Osteocyte (in vitro differentiated cells): Measurements from ENCODE around the gene PKMYT1. TPM values are rescaled to one million over a fixed set of nuclear protein-coding genes. Genes with fewer than 3 reads are reported as not detected.
"Not testable (repeated sequence)": the region's sequence is repeated elsewhere in the genome, so short reads cannot be mapped to it uniquely, and the experiment has no call there.

ENCODE experiments used
- DNase-seq: peaks from one replicate; pipeline ENCODE4 v3.0.0; 2021; ENCODE audit warnings: mixed read lengths; ENCODE audit not compliant: unreplicated experiment; ENCODE audit errors: extremely low spot score
- H3K27ac Mint-ChIP-seq: one replicate; pipeline ENCODE4 v1.8.0; 2021; ENCODE audit warnings: mild to moderate bottlenecking, mixed read lengths; ENCODE audit not compliant: unreplicated experiment
- H3K27me3 Mint-ChIP-seq: one replicate; pipeline ENCODE4 v1.8.0; 2021; ENCODE audit warnings: mixed read lengths; ENCODE audit not compliant: unreplicated experiment
- H3K36me3 Mint-ChIP-seq: one replicate; pipeline ENCODE4 v1.8.0; 2021; ENCODE audit warnings: mixed read lengths; ENCODE audit not compliant: unreplicated experiment
- H3K4me1 Mint-ChIP-seq: one replicate; pipeline ENCODE4 v1.8.0; 2021; ENCODE audit warnings: mixed read lengths; ENCODE audit not compliant: unreplicated experiment
- H3K4me3 Mint-ChIP-seq: one replicate; pipeline ENCODE4 v1.8.0; 2021; ENCODE audit warnings: mild to moderate bottlenecking, moderate library complexity, mixed read lengths; ENCODE audit not compliant: unreplicated experiment
- H3K9me3 Mint-ChIP-seq: one replicate; pipeline ENCODE4 v1.8.0; 2021; ENCODE audit warnings: mixed read lengths; ENCODE audit not compliant: unreplicated experiment
- CTCF ChIP-seq: fragments of 200-600 bp; sonication (generic); IDR thresholded peaks from 2 replicates; pipeline ENCODE4 v1.5.0; 2021; ENCODE audit warnings: antibody characterized with exemption, mild to moderate bottlenecking, moderate library complexity
- total RNA-seq: library from RNA; stranded (reverse); gene quantifications from 2 replicates; pipeline ENCODE4 v1.2.1, GENCODE V29; 2021

Gene PKMYT1
- total RNA-seq, 1 donor from 2014 or later: 10.4 TPM

GRCh38 chr16:2933136-2933535 lies 47.1 kb downstream of the PKMYT1 start:
- Mint-ChIP-seq H3K27ac (no peak overlapping the region), H3K9me3 (no peaks in the 10 kb centered on the region)

GRCh38 chr16:2931231-2931914 lies 48.9 kb downstream of the PKMYT1 start:
- peaks cover 15% of the 10 kb centered on the region for H3K36me3 Mint-ChIP-seq
- not testable (repeated sequence) for H3K4me3 Mint-ChIP-seq, H3K27me3 Mint-ChIP-seq, H3K4me1 Mint-ChIP-seq, H3K27ac Mint-ChIP-seq, H3K9me3 Mint-ChIP-seq, DNase-seq

More at GRCh38 chr16:2933136-2933535, 47.1 kb downstream of the PKMYT1 start:
- Mint-ChIP-seq H3K36me3 (peaks cover 17% of the 10 kb centered on the region), H3K27me3 (no peaks in the 10 kb centered on the region), H3K4me3 (no peak overlapping the region), H3K4me1 (no peaks in the 10 kb centered on the region)
- TF ChIP-seq CTCF: no peak
- no peak for DNase-seq

- H3K9me3 Mint-ChIP-seq: no peaks in the 10 kb centered on the region
- peaks cover 4% of the 10 kb centered on the region for H3K4me1 Mint-ChIP-seq
- peaks cover 10% of the 10 kb centered on the region for H3K36me3 Mint-ChIP-seq
- no peak overlapping the region for H3K27ac Mint-ChIP-seq
- DNase-seq: no peak
- H3K4me3 Mint-ChIP-seq: no peak overlapping the region
- H3K27me3 Mint-ChIP-seq: no peaks in the 10 kb centered on the region
- no peak for TF ChIP-seq CTCF
Measured at GRCh38 chr16:2930236-2930635, 50.0 kb downstream of the PKMYT1 start.

- DNase-seq: no peak
- H3K4me1 Mint-ChIP-seq: peaks cover 4% of the 10 kb centered on the region
- H3K36me3 Mint-ChIP-seq: peaks cover 8% of the 10 kb centered on the region
Measured at GRCh38 chr16:2929693-2930092, 50.6 kb downstream of the PKMYT1 start.

GRCh38 chr16:2928796-2929195 lies 51.5 kb downstream of the PKMYT1 start:
- Mint-ChIP-seq H3K9me3 (no peaks in the 10 kb centered on the region), H3K4me3 (no peak overlapping the region), H3K27me3 (no peaks in the 10 kb centered on the region), H3K4me1 (peaks cover 4% of the 10 kb centered on the region), H3K36me3 (peaks cover 4% of the 10 kb centered on the region), H3K27ac (no peak overlapping the region)
- no peak for DNase-seq
- TF ChIP-seq CTCF: no peak

More at GRCh38 chr16:2929693-2930092, 50.6 kb downstream of the PKMYT1 start:
- H3K4me3 Mint-ChIP-seq: no peak overlapping the region
- no peak overlapping the region for H3K27ac Mint-ChIP-seq
- H3K9me3 Mint-ChIP-seq: no peaks in the 10 kb centered on the region
- TF ChIP-seq CTCF: no peak
- H3K27me3 Mint-ChIP-seq: no peaks in the 10 kb centered on the region

GRCh38 chr16:2928151-2928550 lies 52.1 kb downstream of the PKMYT1 start:
- H3K9me3 Mint-ChIP-seq, H3K27me3 Mint-ChIP-seq, H3K4me1 Mint-ChIP-seq, H3K4me3 Mint-ChIP-seq, DNase-seq, H3K27ac Mint-ChIP-seq, H3K36me3 Mint-ChIP-seq: not testable (repeated sequence)
